KOPT-K1 (cell line): Measurements from ENCODE around the gene MYH15.
"Not testable (repeated sequence)": the region's sequence is repeated elsewhere in the genome, so short reads cannot be mapped to it uniquely, and the experiment has no call there.

Experiments used
- H3K27ac ChIP-seq: fragments of 200-600 bp; sonication (generic); 2 replicates; pipeline ENCODE4 v1.5.1; 2016; ENCODE audit warnings: antibody characterized with exemption, mild to moderate bottlenecking, low read depth, low read length; ENCODE audit not compliant: poor library complexity, severe bottlenecking
- H3K36me3 ChIP-seq: fragments of 200-600 bp; sonication (generic); 2 replicates; pipeline ENCODE4 v1.5.1; 2017; ENCODE audit warnings: antibody characterized with exemption, mild to moderate bottlenecking, low read length, moderate library complexity; ENCODE audit not compliant: insufficient read depth
- H3K9me3 ChIP-seq: fragments of 200-600 bp; sonication (generic); 2 replicates; pipeline ENCODE4 v1.5.1; 2017; ENCODE audit warnings: antibody characterized with exemption, low read length, mild to moderate bottlenecking; ENCODE audit not compliant: insufficient read depth, poor library complexity, severe bottlenecking

Gene MYH15

GRCh38 chr3:108380128-108380795, 130.1 kb downstream of the MYH15 start:
- no peak overlapping the region for H3K27ac ChIP-seq
- H3K36me3 ChIP-seq: no peaks in the 10 kb centered on the region
- no peaks in the 10 kb centered on the region for H3K9me3 ChIP-seq

GRCh38 chr3:108378952-108379342, 131.4 kb downstream of the MYH15 start:
- H3K9me3 ChIP-seq, H3K27ac ChIP-seq, H3K36me3 ChIP-seq: not testable (repeated sequence)

- H3K27ac ChIP-seq: no peak overlapping the region
- no peaks in the 10 kb centered on the region for H3K36me3 ChIP-seq
- no peaks in the 10 kb centered on the region for H3K9me3 ChIP-seq
Observed at GRCh38 chr3:108378153-108378951, 132.0 kb downstream of the MYH15 start.

GRCh38 chr3:108377384-108377783, 133.0 kb downstream of the MYH15 start:
- H3K36me3 ChIP-seq: no peaks in the 10 kb centered on the region
- no peaks in the 10 kb centered on the region for H3K9me3 ChIP-seq
- H3K27ac ChIP-seq: no peak overlapping the region

- Histone ChIP-seq H3K36me3 (no peaks in the 10 kb centered on the region), H3K27ac (no peak overlapping the region), H3K9me3 (no peaks in the 10 kb centered on the region)
Observed at GRCh38 chr3:108376026-108376425, 134.4 kb downstream of the MYH15 start.

- no peaks in the 10 kb centered on the region for H3K9me3 ChIP-seq
Observed at GRCh38 chr3:108359011-108359410, 151.4 kb downstream of the MYH15 start.

GRCh38 chr3:108357042-108357441, 153.4 kb downstream of the MYH15 start:
- H3K36me3 ChIP-seq: no peaks in the 10 kb centered on the region
- no peak overlapping the region for H3K27ac ChIP-seq
- H3K9me3 ChIP-seq: no peaks in the 10 kb centered on the region

More at GRCh38 chr3:108359011-108359410, 151.4 kb downstream of the MYH15 start:
- no peak overlapping the region for H3K27ac ChIP-seq
- H3K36me3 ChIP-seq: no peaks in the 10 kb centered on the region

- no peaks in the 10 kb centered on the region for H3K36me3 ChIP-seq
- H3K27ac ChIP-seq: no peak overlapping the region
- no peaks in the 10 kb centered on the region for H3K9me3 ChIP-seq
Observed at GRCh38 chr3:108354562-108354961, 155.8 kb downstream of the MYH15 start.

GRCh38 chr3:108352176-108352575, 158.2 kb downstream of the MYH15 start:
- no peak overlapping the region for H3K27ac ChIP-seq
- no peaks in the 10 kb centered on the region for H3K36me3 ChIP-seq
- no peaks in the 10 kb centered on the region for H3K9me3 ChIP-seq

- no peak overlapping the region for H3K27ac ChIP-seq
- no peaks in the 10 kb centered on the region for H3K9me3 ChIP-seq
- H3K36me3 ChIP-seq: no peaks in the 10 kb centered on the region
Observed at GRCh38 chr3:108346301-108347227, 163.8 kb downstream of the MYH15 start.

GRCh38 chr3:108345492-108346205, 164.7 kb downstream of the MYH15 start:
- H3K9me3 ChIP-seq: no peaks in the 10 kb centered on the region
- no peaks in the 10 kb centered on the region for H3K36me3 ChIP-seq
- no peak overlapping the region for H3K27ac ChIP-seq

GRCh38 chr3:108343491-108343890, 166.9 kb downstream of the MYH15 start:
- H3K36me3 ChIP-seq: no peaks in the 10 kb centered on the region
- H3K9me3 ChIP-seq: no peaks in the 10 kb centered on the region
- no peak overlapping the region for H3K27ac ChIP-seq

- Histone ChIP-seq H3K27ac (no peak overlapping the region), H3K36me3 (no peaks in the 10 kb centered on the region), H3K9me3 (no peaks in the 10 kb centered on the region)
Observed at GRCh38 chr3:108342837-108343486, 167.4 kb downstream of the MYH15 start.

- Histone ChIP-seq H3K27ac (no peak overlapping the region), H3K36me3 (no peaks in the 10 kb centered on the region), H3K9me3 (no peaks in the 10 kb centered on the region)
Observed at GRCh38 chr3:108341911-108342310, 168.5 kb downstream of the MYH15 start.
